Measurements from ENCODE around the gene SPTB.
A peak's percentile ranks its signal among the peaks of the same experiment; 100 is the strongest.

SPTB gene

DNA sequence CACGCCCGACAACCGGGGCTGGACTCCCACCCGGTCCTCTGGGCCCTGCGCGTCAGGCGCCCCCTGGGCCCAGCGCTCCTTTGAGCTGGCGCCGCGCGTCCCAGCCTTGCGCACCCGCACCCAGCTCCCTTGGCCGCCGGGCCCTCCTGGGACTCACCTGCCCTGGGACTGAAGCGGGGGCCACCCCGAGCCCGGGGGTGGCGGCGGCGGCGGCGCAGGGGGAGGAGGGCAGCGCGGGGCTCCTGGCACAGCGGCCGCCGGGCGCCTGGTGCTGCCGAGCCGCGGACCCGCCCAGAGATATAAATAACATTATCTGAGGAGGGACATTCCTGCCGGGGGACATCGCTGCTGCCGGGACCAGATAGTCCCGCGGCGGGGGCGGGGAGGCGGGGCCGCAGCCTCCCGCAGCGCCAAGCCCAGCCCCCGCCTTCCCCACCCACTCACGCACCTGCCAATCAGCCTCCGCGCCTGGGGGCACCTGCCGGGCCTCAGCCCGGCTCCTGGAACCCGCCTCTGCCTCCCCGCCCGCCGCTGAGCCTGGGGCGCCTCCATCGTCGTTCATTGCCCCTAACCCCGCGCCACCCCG, at the start of gene SPTB:
Gene SPTB, minus strand, starts transcription at position 273 of the 586 bp plus-strand sequence. CDS start 56,813 bp downstream, outside the sequence.
- TF ChIP-seq, protein P1, sequence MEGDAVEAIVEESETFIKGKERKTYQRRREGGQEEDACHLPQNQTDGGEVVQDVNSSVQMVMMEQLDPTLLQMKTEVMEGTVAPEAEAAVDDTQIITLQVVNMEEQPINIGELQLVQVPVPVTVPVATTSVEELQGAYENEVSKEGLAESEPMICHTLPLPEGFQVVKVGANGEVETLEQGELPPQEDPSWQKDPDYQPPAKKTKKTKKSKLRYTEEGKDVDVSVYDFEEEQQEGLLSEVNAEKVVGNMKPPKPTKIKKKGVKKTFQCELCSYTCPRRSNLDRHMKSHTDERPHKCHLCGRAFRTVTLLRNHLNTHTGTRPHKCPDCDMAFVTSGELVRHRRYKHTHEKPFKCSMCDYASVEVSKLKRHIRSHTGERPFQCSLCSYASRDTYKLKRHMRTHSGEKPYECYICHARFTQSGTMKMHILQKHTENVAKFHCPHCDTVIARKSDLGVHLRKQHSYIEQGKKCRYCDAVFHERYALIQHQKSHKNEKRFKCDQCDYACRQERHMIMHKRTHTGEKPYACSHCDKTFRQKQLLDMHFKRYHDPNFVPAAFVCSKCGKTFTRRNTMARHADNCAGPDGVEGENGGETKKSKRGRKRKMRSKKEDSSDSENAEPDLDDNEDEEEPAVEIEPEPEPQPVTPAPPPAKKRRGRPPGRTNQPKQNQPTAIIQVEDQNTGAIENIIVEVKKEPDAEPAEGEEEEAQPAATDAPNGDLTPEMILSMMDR (IDR thresholded peaks at IDR 0.05; ENCODE audit: low read depth, low read length, missing control alignments): no peak
- in situ Hi-C loops (cut with HindIII; ENCODE audit: low sequenced_read_pairs): loop anchor here (25.0 kb wide), 1 partner anchor 217 kb away; no protein-coding TSS in a partner anchor
- no peak for DNase-seq (ENCODE audit: low read depth)
- peak within 1 kb of the TSS; percentile 34 for H3K4me3 ChIP-seq (ENCODE audit: low read depth, low read length)

DNA sequence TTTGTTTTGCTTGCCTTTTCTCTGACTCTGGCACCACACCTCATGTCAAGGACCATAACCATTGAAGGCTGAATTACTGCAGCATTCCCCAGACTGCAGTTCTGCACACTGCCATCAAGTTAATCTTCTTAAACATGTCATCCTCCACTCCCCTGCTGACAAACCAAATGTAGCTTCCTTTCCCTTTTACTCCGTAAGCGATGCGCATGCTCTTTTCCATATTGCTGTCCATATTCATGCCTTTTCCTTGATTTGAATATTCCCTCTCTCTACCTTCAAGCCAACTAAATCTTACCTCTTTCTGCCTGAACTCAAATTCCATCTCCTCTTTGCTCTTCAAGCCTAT, 49.3 kb upstream of the SPTB start:
- H3K4me3 ChIP-seq (ENCODE audit: low read depth, low read length): no peak overlapping the region
- TF ChIP-seq, protein P1 (IDR thresholded peaks at IDR 0.05; ENCODE audit: low read depth, low read length, missing control alignments): no peak
- DNase-seq (ENCODE audit: low read depth): no peak
- in situ Hi-C loops (cut with HindIII; ENCODE audit: low sequenced_read_pairs): no loop called here

DNA sequence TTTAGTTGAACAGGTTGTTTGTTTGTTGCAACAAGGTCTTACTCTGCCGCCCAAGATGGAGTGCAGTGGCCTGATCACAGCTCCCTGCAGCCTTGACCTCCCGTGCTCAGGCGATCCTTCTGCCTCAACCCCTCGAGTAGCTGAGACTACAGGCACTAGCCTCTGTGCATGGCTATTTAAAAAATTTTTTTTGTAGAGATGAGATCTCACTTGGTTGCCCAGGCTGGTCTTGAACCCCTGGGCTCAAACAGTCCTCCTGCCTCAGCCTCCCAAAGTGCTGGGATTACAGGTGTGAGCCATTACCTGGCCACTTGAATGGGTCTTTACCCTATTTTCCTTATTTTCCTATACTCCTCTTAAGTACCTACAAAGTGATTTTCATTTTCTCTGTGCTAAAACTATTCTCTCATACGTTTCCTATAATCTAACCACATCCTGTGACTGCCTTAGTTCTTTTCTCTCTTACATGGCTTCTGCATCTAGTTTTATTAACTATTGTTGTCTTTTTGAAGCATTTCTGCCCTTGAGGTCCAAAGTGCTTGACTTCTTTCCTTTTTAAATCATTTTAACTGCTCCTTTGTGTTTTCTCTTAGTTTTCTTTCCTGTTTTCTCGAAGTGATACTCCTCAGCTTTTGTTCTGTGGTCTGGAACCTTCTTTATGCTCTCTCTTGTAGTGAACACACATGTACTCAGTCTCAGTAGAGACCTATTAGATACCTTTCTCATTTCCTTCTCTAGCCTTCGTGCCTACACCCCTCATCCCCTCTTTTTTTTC, 48.7 kb upstream of the SPTB start:
- no peak for DNase-seq (ENCODE audit: low read depth)
- TF ChIP-seq, protein P1 (IDR thresholded peaks at IDR 0.05; ENCODE audit: low read depth, low read length, missing control alignments): no peak
- no peak overlapping the region for H3K4me3 ChIP-seq (ENCODE audit: low read depth, low read length)
- in situ Hi-C loops (cut with HindIII; ENCODE audit: low sequenced_read_pairs): no loop called here

DNA sequence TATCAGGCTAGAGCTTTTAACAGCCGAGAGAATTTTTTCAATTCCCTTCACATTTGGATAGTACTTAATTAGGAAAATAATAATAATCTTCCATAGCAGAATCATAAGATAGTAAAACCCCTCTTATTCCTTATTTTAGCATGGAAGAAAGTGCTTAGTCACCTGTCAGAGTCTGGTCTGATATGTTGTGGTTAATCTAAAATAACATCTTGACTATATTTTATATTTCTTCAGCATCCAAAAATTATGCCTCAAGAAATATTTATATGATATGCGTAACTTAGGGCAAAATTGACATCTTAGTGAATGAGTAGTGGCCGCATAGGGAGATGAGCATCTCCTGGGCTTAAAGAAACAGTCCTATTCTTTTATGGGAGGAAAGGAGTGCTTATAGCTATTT, 47.3 kb upstream of the SPTB start:
- no peak for DNase-seq (ENCODE audit: low read depth)
- in situ Hi-C loops (cut with HindIII; ENCODE audit: low sequenced_read_pairs): no loop called here
- TF ChIP-seq, protein P1 (IDR thresholded peaks at IDR 0.05; ENCODE audit: low read depth, low read length, missing control alignments): no peak
- H3K4me3 ChIP-seq (ENCODE audit: low read depth, low read length): no peak overlapping the region

DNA sequence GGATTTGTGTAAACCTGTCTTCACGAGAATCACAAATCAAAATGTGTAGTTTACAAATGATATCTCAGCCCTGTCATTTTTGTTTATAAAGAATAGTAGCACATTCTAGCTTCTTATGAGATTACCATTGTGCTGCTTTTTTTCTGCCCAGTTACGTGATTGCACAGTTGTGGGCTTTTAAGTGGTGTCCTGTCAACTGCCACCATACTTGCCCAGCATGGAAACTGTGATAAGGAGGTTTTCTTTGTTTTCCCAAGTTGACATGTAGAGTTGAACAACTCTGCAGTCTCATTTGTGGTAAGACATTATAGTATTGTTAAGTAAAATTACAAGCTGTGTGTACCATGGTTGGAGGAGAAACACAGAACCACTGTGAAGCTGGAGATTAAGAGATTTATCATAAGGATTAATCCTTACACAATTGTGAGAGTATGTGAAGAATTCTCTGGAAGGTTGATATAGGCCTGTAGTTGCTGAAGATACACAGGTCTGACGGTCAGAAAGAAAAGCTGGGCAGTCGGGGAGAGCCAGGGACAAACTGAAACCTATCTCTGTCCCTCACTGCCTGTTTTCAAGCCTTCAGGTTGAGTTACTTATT, 46.8 kb upstream of the SPTB start:
- DNase-seq (ENCODE audit: low read depth): no peak
- TF ChIP-seq, protein P1 (IDR thresholded peaks at IDR 0.05; ENCODE audit: low read depth, low read length, missing control alignments): no peak
- in situ Hi-C loops (cut with HindIII; ENCODE audit: low sequenced_read_pairs): no loop called here
- no peak overlapping the region for H3K4me3 ChIP-seq (ENCODE audit: low read depth, low read length)

DNA sequence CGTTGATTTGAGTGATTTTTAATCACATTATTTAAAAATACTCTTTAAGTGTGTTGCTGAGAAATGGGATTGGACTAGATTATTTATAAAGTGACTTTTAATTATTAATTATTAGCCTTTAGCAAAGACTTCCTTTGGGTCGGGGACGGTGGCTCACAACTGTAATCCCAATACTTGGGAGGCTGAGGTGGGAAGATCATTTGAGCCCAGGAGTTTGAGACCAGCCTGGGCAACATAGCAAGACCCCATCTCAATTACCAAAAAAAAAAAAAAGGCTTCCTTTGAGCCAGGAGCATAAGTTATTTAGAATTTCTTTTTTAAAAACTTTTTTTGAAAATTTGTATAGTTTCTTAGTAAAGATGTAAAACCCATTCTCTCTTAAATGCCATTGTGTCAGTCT, 43.3 kb upstream of the SPTB start:
- DNase-seq (ENCODE audit: low read depth): no peak
- H3K4me3 ChIP-seq (ENCODE audit: low read depth, low read length): no peak overlapping the region
- TF ChIP-seq, protein P1 (IDR thresholded peaks at IDR 0.05; ENCODE audit: low read depth, low read length, missing control alignments): no peak
- in situ Hi-C loops (cut with HindIII; ENCODE audit: low sequenced_read_pairs): loop anchor here (5.0 kb wide), 1 partner anchor 64 kb away; the partner anchor contains the start of gene FNTB
